Breast epithelium (tissue), 4 donors: ENCODE measurements around the gene BNC2. TPM values are rescaled to one million over a fixed set of nuclear protein-coding genes. Genes with fewer than 3 reads are reported as not detected.
"Not testable (repeated sequence)": the region's sequence is repeated elsewhere in the genome, so short reads cannot be mapped to it uniquely, and the experiment has no call there.

ENCODE experiments used
- DNase-seq, 2 donors: peaks; one replicate each; pipeline ENCODE4 v3.0.0-alpha.2; 2019; ENCODE audit warnings: low spot score in 2 of 2
- H3K27ac ChIP-seq, 2 donors: fragments of 200-600 bp; sonication (generic) in 1 of 2; one replicate each; pipeline ENCODE4 v1.5.1; 2016 to 2019; ENCODE audit warnings: mild to moderate bottlenecking in 1 of 2
- H3K27me3 ChIP-seq, 2 donors: fragments of 200-600 bp; sonication (generic) in 1 of 2; one replicate each; pipeline versions ENCODE4 v1.5.1 to v1.6.0; 2017 to 2019; ENCODE audit warnings: control low read depth in 1 of 2, mild to moderate bottlenecking in 1 of 2
- H3K36me3 ChIP-seq: fragments of 200-600 bp; one replicate; pipeline ENCODE4 v1.5.1; 2019
- H3K4me1 ChIP-seq, 2 donors: fragments of 200-600 bp; sonication (generic); one replicate each; pipeline ENCODE4 v1.5.1; 2016 to 2019; ENCODE audit warnings: control low read depth in 1 of 2
- H3K4me3 ChIP-seq, 3 donors: fragments of 200-600 bp; sonication (generic); 1 replicate in 2 of 3; 2 replicates in 1 of 3; pipeline ENCODE4 v1.5.1; 2016 to 2019; ENCODE audit warnings: mild to moderate bottlenecking in 3 of 3, moderate library complexity in 2 of 3
- H3K9me3 ChIP-seq, 2 donors: fragments of 200-600 bp; sonication (generic) in 1 of 2; one replicate each; pipeline ENCODE4 v1.5.1; 2016 to 2019; ENCODE audit warnings: control low read depth in 1 of 2
- CTCF ChIP-seq, 3 donors: fragments of 450-650 bp; IDR thresholded peaks; one replicate each; pipeline ENCODE4 v1.5.1; 2016 to 2017; ENCODE audit warnings: antibody characterized with exemption in 3 of 3, mild to moderate bottlenecking in 3 of 3, moderate library complexity in 3 of 3
- POLR2A ChIP-seq: fragments of 450-650 bp; IDR thresholded peaks from one replicate; pipeline ENCODE4 v1.6.1; 2016; ENCODE audit warnings: antibody characterized with exemption, mild to moderate bottlenecking, moderate library complexity
- POLR2AphosphoS5 ChIP-seq, 3 donors: sonication (generic); formaldehyde crosslinking; IDR thresholded peaks; one replicate each; pipeline ENCODE4 v1.6.1; 2017; ENCODE audit warnings: antibody characterized with exemption in 3 of 3
- intact Hi-C: fragments of 100-400 bp; cut with DNase I; formaldehyde crosslinking; loops from one replicate; pipeline ENCODE4 v1.15.1; 2023; ENCODE audit warnings: low total_unique reads
- total RNA-seq, 3 donors: library from RNA; depleted of rRNA; stranded (reverse); fragments of >200 nt; gene quantifications; one replicate each; pipeline ENCODE4 v1.1.0, GENCODE V29; 2016

Gene BNC2, protein sequence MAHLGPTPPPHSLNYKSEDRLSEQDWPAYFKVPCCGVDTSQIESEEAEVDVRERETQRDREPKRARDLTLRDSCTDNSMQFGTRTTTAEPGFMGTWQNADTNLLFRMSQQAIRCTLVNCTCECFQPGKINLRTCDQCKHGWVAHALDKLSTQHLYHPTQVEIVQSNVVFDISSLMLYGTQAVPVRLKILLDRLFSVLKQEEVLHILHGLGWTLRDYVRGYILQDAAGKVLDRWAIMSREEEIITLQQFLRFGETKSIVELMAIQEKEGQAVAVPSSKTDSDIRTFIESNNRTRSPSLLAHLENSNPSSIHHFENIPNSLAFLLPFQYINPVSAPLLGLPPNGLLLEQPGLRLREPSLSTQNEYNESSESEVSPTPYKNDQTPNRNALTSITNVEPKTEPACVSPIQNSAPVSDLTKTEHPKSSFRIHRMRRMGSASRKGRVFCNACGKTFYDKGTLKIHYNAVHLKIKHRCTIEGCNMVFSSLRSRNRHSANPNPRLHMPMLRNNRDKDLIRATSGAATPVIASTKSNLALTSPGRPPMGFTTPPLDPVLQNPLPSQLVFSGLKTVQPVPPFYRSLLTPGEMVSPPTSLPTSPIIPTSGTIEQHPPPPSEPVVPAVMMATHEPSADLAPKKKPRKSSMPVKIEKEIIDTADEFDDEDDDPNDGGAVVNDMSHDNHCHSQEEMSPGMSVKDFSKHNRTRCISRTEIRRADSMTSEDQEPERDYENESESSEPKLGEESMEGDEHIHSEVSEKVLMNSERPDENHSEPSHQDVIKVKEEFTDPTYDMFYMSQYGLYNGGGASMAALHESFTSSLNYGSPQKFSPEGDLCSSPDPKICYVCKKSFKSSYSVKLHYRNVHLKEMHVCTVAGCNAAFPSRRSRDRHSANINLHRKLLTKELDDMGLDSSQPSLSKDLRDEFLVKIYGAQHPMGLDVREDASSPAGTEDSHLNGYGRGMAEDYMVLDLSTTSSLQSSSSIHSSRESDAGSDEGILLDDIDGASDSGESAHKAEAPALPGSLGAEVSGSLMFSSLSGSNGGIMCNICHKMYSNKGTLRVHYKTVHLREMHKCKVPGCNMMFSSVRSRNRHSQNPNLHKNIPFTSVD
- total RNA-seq: 10 to 100 TPM; 15.8 to 21.1 (median 17.0) TPM

- H3K27me3 ChIP-seq: peaks cover 0 to 22% of the 10 kb centered on the region in 2 donors
- H3K27ac ChIP-seq: peak within 1 kb of the TSS; percentile 61 to 89
- no peaks in the 10 kb centered on the region for H3K4me1 ChIP-seq
- H3K9me3 ChIP-seq: no peaks in the 10 kb centered on the region
- TF ChIP-seq POLR2AphosphoS5 (IDR thresholded peaks at IDR 0.05) (no peak), CTCF (IDR thresholded peaks at IDR 0.05) (no peak), POLR2A (no peak)
- H3K4me3 ChIP-seq: peak within 1 kb of the TSS; percentile 63 to 91 (median 79)
- no peak for DNase-seq
- intact Hi-C loops: no loop called here
- no peaks in the 10 kb centered on the region for H3K36me3 ChIP-seq
Observed at GRCh38 chr9:16870596-16871335, at the start of gene BNC2. BNC2 (minus strand) TSS chr9:16870670; CDS start chr9:16870648, 22 bp downstream.

DNA sequence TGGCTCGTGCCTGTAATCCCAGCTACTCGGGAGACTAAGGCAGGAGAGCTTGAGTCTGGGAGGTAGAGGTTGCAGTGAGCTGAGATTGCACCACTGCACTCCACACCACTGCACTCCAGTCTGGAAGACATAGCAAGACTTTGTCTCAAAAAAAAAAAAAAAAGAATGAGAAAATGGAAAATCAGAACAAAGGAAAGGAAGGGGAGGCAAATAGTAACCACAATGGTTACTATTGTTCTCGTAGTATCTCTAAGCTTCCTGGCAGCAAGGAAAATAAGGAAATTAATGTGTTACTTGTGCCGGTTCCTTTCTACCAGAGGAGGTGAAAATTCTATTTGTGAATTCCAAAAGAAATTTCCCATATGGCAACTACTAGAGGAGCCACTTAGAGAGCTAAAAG, 48.5 kb upstream of the BNC2 start:
- Histone ChIP-seq H3K36me3 (no peaks in the 10 kb centered on the region), H3K27me3 (no peaks in the 10 kb centered on the region), H3K27ac (no peak overlapping the region), H3K4me1 (no peaks in the 10 kb centered on the region), H3K9me3 (peaks cover 0 to 6% of the 10 kb centered on the region in 2 donors), H3K4me3 (no peak overlapping the region)
- no peak for DNase-seq
- intact Hi-C loops: loop anchor here (5.0 kb wide), 1 partner anchor 147 kb away; no protein-coding TSS in a partner anchor
- TF ChIP-seq POLR2AphosphoS5 (IDR thresholded peaks at IDR 0.05) (no peak), POLR2A (no peak), CTCF (IDR thresholded peaks at IDR 0.05) (no peak)

DNA sequence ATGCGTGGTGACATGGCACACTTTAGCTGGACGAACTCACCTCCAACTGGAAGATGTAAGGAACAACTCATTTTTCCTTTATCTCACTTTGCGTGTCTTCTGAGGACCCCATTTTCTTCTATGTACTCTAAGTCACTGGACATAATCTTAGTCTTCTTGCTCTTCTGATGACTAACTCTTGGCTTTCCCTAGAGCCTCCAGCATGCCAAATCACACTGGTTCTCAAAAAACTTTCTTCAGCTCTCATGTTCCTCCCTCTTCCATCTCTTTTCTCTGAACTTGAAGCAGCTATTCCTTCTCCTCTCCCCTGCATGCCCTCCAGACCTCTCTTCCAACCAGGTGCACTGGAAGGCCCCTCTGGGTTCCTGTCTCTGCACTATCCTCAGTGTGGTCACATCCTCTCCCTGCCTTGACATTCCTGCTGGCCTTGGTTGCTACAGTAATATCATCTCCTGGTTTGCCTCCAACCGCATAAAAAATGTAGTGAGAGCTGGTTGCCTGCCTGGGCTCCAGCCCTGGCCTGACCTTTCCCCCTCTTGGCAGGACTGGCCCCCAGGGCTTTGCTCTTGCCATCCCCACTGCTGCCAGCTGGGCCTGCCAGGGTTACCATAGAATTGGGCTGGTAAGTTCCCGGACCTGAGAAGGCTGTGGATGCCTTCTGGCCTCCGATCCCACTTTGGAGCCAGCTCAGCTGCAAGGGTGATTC, 44.8 kb upstream of the BNC2 start:
- TF ChIP-seq CTCF (IDR thresholded peaks at IDR 0.05) (no peak), POLR2AphosphoS5 (IDR thresholded peaks at IDR 0.05) (no peak), POLR2A (no peak)
- no peak overlapping the region for H3K27ac ChIP-seq
- no peaks in the 10 kb centered on the region for H3K27me3 ChIP-seq
- H3K4me3 ChIP-seq: no peak overlapping the region
- H3K36me3 ChIP-seq: no peaks in the 10 kb centered on the region
- intact Hi-C loops: loop anchor here (5.0 kb wide), 1 partner anchor 143 kb away; no protein-coding TSS in a partner anchor
- no peaks in the 10 kb centered on the region for H3K4me1 ChIP-seq
- no peak for DNase-seq
- no peaks in the 10 kb centered on the region for H3K9me3 ChIP-seq

- no peak overlapping the region for H3K27ac ChIP-seq
- no peak overlapping the region for H3K4me3 ChIP-seq
- intact Hi-C loops: no loop called here
Observed at GRCh38 chr9:16912197-16912596, 41.7 kb upstream of the BNC2 start.

GRCh38 chr9:16908206-16908605, 37.7 kb upstream of the BNC2 start:
- H3K36me3 ChIP-seq, H3K27me3 ChIP-seq, H3K4me3 ChIP-seq, intact Hi-C loops, H3K27ac ChIP-seq, DNase-seq, H3K4me1 ChIP-seq, H3K9me3 ChIP-seq: not testable (repeated sequence)

More at GRCh38 chr9:16912197-16912596, 41.7 kb upstream of the BNC2 start:
- no peaks in the 10 kb centered on the region for H3K9me3 ChIP-seq
- no peaks in the 10 kb centered on the region for H3K36me3 ChIP-seq
- TF ChIP-seq CTCF (IDR thresholded peaks at IDR 0.05) (no peak), POLR2AphosphoS5 (IDR thresholded peaks at IDR 0.05) (no peak)
- no peaks in the 10 kb centered on the region for H3K4me1 ChIP-seq
- DNase-seq: no peak
- H3K27me3 ChIP-seq: no peaks in the 10 kb centered on the region
